CD4-positive, alpha-beta T cell (primary cell): Measurements from ENCODE around the gene HSPG2. TPM values are rescaled to one million over a fixed set of nuclear protein-coding genes. Genes with fewer than 3 reads are reported as not detected.

Experiments
- ATAC-seq: fragments of 200-7000 bp; cut with Tn5 transposase; one replicate; pipeline ENCODE4 v1.10.0; 2022; ENCODE audit warnings: mild to moderate bottlenecking; ENCODE audit not compliant: poor library complexity
- CTCF ChIA-PET: fragments of 350-600 bp; sonication (Branson Sonifier 250); formaldehyde crosslinking; loops from one replicate; lab custom pipeline; 2021; ENCODE audit warnings: antibody characterized with exemption, inconsistent platforms; lab: Charles Lee
- POLR2A ChIA-PET: fragments of 350-600 bp; sonication (Branson Sonifier 250); formaldehyde crosslinking; loops from one replicate; lab custom pipeline; 2021; ENCODE audit warnings: antibody characterized with exemption, inconsistent platforms; lab: Charles Lee
- DNase-seq, 14 experiments: peaks; one replicate each; pipeline ENCODE4 v3.0.0-alpha.2; 2013 to 2020; ENCODE audit warnings: mixed read lengths in 2 of 14
- H3K27ac ChIP-seq, 2 donors: one replicate each; pipeline versions ENCODE4 v1.5.1 to v1.7.0; 2013; ENCODE audit warnings: low read length in 2 of 2, low read depth in 1 of 2, mild to moderate bottlenecking in 1 of 2
- H3K27me3 ChIP-seq, 2 experiments: 1 replicate in 1 of 2; 2 replicates in 1 of 2; pipeline versions ENCODE4 v1.6.1 to v1.7.0; 2013; ENCODE audit warnings: low read length in 2 of 2, control low read depth in 1 of 2, mild to moderate bottlenecking in 1 of 2, moderate library complexity in 1 of 2; ENCODE audit not compliant: insufficient read depth in 2 of 2, control insufficient read depth in 1 of 2
- H3K36me3 ChIP-seq: one replicate; pipeline ENCODE4 v1.6.1; 2013; ENCODE audit warnings: low read length, control low read depth; ENCODE audit not compliant: insufficient read depth
- H3K4me1 ChIP-seq: one replicate; pipeline ENCODE4 v1.6.1; 2013; ENCODE audit warnings: low read length, control low read depth; ENCODE audit not compliant: insufficient read depth
- H3K4me3 ChIP-seq: one replicate; pipeline ENCODE4 v1.5.1; 2013; ENCODE audit warnings: mild to moderate bottlenecking, low read length, moderate library complexity
- H3K9me3 ChIP-seq, 2 experiments: 1 replicate in 1 of 2; 2 replicates in 1 of 2; pipeline versions ENCODE4 v1.6.1 to v1.7.0; 2013; ENCODE audit warnings: low read length in 2 of 2, mild to moderate bottlenecking in 2 of 2, control low read depth in 1 of 2, moderate library complexity in 1 of 2; ENCODE audit not compliant: control insufficient read depth in 1 of 2, insufficient read depth in 1 of 2
- H3K27ac Mint-ChIP-seq: one replicate; pipeline ENCODE4 v1.8.0; 2020; ENCODE audit warnings: mixed read lengths
- H3K27me3 Mint-ChIP-seq: one replicate; pipeline ENCODE4 v1.8.0; 2021; ENCODE audit warnings: mixed read lengths
- H3K36me3 Mint-ChIP-seq: one replicate; pipeline ENCODE4 v1.8.0; 2021; ENCODE audit warnings: low read depth, mixed read lengths
- H3K4me1 Mint-ChIP-seq: one replicate; pipeline ENCODE4 v1.8.0; 2021; ENCODE audit warnings: low read depth, mixed read lengths
- H3K4me3 Mint-ChIP-seq: one replicate; pipeline ENCODE4 v1.8.0; 2020; ENCODE audit warnings: mild to moderate bottlenecking, mixed read lengths
- H3K9me3 Mint-ChIP-seq: one replicate; pipeline ENCODE4 v1.8.0; 2020; ENCODE audit warnings: mixed read lengths
- CTCF ChIP-seq: fragments of 200-600 bp; IDR thresholded peaks from one replicate; pipeline ENCODE4 v1.8.0; 2022; ENCODE audit warnings: antibody characterized with exemption, mild to moderate bottlenecking
- intact Hi-C, 2 experiments: fragments of 100-400 bp; cut with DNase I in 1 of 2; cut with micrococcal nuclease in 1 of 2; formaldehyde crosslinking; loops; one replicate each; pipeline versions ENCODE4 v1.15.1 to v1.9.0; 2023 to 2025; cut with DNase I, micrococcal nuclease
- total RNA-seq, 174 experiments: library from RNA in 2 of 174; stranded (reverse) in 2 of 174; gene quantifications; one replicate each; pipeline ENCODE4 v1.2.3 and lab custom pipeline; 2021 to 2026

Gene HSPG2
- total RNA-seq, 2 experiments from 2014 or later, result 10.8 to 11.0 TPM

- Histone ChIP-seq H3K27me3 (no peaks in the 10 kb centered on the region), H3K4me3 (no peak overlapping the region), H3K4me1 (peaks cover 10% of the 10 kb centered on the region), H3K27ac (no peak overlapping the region), H3K9me3 (no peaks in the 10 kb centered on the region), H3K36me3 (no peaks in the 10 kb centered on the region)
- POLR2A ChIA-PET, result interaction anchor here (1.3 kb wide), 1 partner anchor 76 kb away, joined by 3 read pairs; no protein-coding TSS in a partner anchor
- CTCF ChIA-PET, result interaction anchor here (0.6 kb wide), 1 partner anchor 1312 kb away, joined by 3 read pairs; no protein-coding TSS in a partner anchor
- TF ChIP-seq CTCF, result peak; percentile 96
- peak overlapping the region; percentile 25 for H3K27ac Mint-ChIP-seq
- intact Hi-C loops, result loop anchor here (1.0 to 10.0 kb wide), 7 partner anchors 59 to 455 kb away; partner anchors contain the start of gene USP48 (in 1 of the 2)
- H3K27me3 Mint-ChIP-seq, result peaks cover 2% of the 10 kb centered on the region
- DNase-seq (peak; percentile 70 to 90 (median 82)), ATAC-seq (peak; percentile 98)
- H3K4me1 Mint-ChIP-seq, result peaks cover 21% of the 10 kb centered on the region
- H3K36me3 Mint-ChIP-seq, result no peaks in the 10 kb centered on the region
- no peaks in the 10 kb centered on the region for H3K9me3 Mint-ChIP-seq
- no peak overlapping the region for H3K4me3 Mint-ChIP-seq
These were observed 26.5 kb upstream of the HSPG2 start for GRCh38 chr1:21963477-21964217.

- no peaks in the 10 kb centered on the region for H3K9me3 ChIP-seq
- ChIA-PET POLR2A (no interaction called here), CTCF (no interaction called here)
- no peak for TF ChIP-seq CTCF
- peaks cover 28% of the 10 kb centered on the region for H3K4me1 ChIP-seq
- no peaks in the 10 kb centered on the region for H3K27me3 ChIP-seq
- no peak overlapping the region for H3K4me3 ChIP-seq
- Mint-ChIP-seq H3K36me3 (no peaks in the 10 kb centered on the region), H3K9me3 (no peaks in the 10 kb centered on the region), H3K27ac (no peak overlapping the region), H3K4me1 (peaks cover 40% of the 10 kb centered on the region), H3K4me3 (no peak overlapping the region), H3K27me3 (no peaks in the 10 kb centered on the region)
- DNase-seq (no peak), ATAC-seq (no peak)
- intact Hi-C loops, result loop anchor here (5.0 to 10.0 kb wide), 5 partner anchors 61 to 304 kb away; no protein-coding TSS in a partner anchor
- no peaks in the 10 kb centered on the region for H3K36me3 ChIP-seq
- peak overlapping the region in 1 of 2 donors; percentile 29 for H3K27ac ChIP-seq
These were observed 24.7 kb upstream of the HSPG2 start for GRCh38 chr1:21961799-21962198.

- Histone ChIP-seq H3K4me1 (peaks cover 33% of the 10 kb centered on the region), H3K9me3 (no peaks in the 10 kb centered on the region), H3K27ac (peak overlapping the region in 1 of 2 donors; percentile 29), H3K4me3 (no peak overlapping the region), H3K27me3 (no peaks in the 10 kb centered on the region), H3K36me3 (no peaks in the 10 kb centered on the region)
- H3K27me3 Mint-ChIP-seq, result no peaks in the 10 kb centered on the region
- peaks cover 43% of the 10 kb centered on the region for H3K4me1 Mint-ChIP-seq
- H3K36me3 Mint-ChIP-seq, result no peaks in the 10 kb centered on the region
- TF ChIP-seq CTCF, result no peak
- peak overlapping the region; percentile 56 for H3K27ac Mint-ChIP-seq
- intact Hi-C loops, result loop anchor here (5.0 to 10.0 kb wide), 5 partner anchors 61 to 304 kb away; no protein-coding TSS in a partner anchor
- POLR2A ChIA-PET, result no interaction called here
- no peaks in the 10 kb centered on the region for H3K9me3 Mint-ChIP-seq
- CTCF ChIA-PET, result no interaction called here
- no peak for DNase-seq
- no peak for ATAC-seq
- no peak overlapping the region for H3K4me3 Mint-ChIP-seq
These were observed 24.2 kb upstream of the HSPG2 start for GRCh38 chr1:21961337-21961736.
